Spleen (tissue), 7 donors: ENCODE data around the gene CLEC4D.

Experiments used
- POLR2A ChIP-seq, 3 donors: fragments of 450-650 bp; IDR thresholded peaks; one replicate each; pipeline ENCODE4 v1.5.1; 2017; ENCODE audit warnings: antibody characterized with exemption in 3 of 3, mild to moderate bottlenecking in 1 of 3
- POLR2AphosphoS5 ChIP-seq, 3 donors: sonication (generic); formaldehyde crosslinking; IDR thresholded peaks; one replicate each; pipeline ENCODE4 v1.5.1; 2017; ENCODE audit warnings: antibody characterized with exemption in 3 of 3
- TF ChIP-seq, protein P1 (sequence below), 11 experiments: fragments of 200-600 bp in 7 of 11; fragments of 450-650 bp in 4 of 11; sonication (generic) in 4 of 11; IDR thresholded peaks in 8 of 11; conservative IDR thresholded peaks in 3 of 11; 1 replicate in 7 of 11; 2 replicates in 4 of 11; pipeline versions ENCODE4 v1.4.0 to v1.8.0; 2016 to 2021; ENCODE audit warnings: antibody characterized with exemption in 11 of 11, inconsistent platforms in 4 of 11, mild to moderate bottlenecking in 1 of 11
- donor health status: DM: no; HTN: no; CAD: no; lungs with moderate emphysema.
- donor health status: DM: no; HTN: no; CAD: no.
- donor health status: DM: no; HTN: no; CAD: no.

DNA sequence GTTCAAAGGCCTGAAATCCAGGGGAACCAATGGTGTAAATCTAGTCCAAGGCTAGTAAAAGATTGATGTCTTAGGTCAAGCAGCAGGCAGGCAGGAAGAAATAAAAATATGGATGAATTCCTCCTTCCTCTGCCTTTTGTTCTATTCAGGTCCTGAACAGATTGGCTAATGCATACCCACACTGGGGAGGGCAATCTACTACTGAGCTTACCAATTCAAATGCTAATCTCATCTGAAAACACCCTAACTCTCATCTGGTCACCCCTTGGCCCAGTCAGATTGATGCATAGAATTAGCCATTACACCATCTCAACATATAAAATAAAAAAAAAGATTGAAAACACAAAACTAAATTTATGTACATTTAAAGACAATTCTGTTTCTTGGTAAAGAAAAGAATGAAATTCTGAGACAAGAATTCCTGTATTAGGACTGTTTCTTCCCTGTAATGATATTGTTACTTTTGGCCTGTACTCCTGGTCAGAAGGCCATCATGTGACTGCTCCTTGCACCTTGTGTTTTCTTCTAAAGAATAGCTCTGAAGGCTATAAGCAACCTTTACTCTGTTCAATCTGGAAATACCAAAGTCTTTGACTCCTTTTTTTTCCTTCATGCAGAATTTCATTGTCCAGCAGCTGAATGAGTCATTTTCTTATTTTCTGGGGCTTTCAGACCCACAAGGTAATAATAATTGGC, 37.6 kb upstream of the CLEC4D start:
- TF ChIP-seq, protein P1, sequence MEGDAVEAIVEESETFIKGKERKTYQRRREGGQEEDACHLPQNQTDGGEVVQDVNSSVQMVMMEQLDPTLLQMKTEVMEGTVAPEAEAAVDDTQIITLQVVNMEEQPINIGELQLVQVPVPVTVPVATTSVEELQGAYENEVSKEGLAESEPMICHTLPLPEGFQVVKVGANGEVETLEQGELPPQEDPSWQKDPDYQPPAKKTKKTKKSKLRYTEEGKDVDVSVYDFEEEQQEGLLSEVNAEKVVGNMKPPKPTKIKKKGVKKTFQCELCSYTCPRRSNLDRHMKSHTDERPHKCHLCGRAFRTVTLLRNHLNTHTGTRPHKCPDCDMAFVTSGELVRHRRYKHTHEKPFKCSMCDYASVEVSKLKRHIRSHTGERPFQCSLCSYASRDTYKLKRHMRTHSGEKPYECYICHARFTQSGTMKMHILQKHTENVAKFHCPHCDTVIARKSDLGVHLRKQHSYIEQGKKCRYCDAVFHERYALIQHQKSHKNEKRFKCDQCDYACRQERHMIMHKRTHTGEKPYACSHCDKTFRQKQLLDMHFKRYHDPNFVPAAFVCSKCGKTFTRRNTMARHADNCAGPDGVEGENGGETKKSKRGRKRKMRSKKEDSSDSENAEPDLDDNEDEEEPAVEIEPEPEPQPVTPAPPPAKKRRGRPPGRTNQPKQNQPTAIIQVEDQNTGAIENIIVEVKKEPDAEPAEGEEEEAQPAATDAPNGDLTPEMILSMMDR (IDR thresholded peaks at IDR 0.05 in 8 of 11, conservative IDR thresholded peaks at IDR 0.05 in 3 of 11), result no peak
- TF ChIP-seq POLR2AphosphoS5 (IDR thresholded peaks at IDR 0.05) (no peak), POLR2A (IDR thresholded peaks at IDR 0.05) (no peak)
